ACC112 (cell line): ENCODE results near the gene CHDH.

ENCODE experiments used
- H2AFZ ChIP-seq: fragments of 200-600 bp; sonication (generic); one replicate; pipeline ENCODE4 v1.6.0; 2017; ENCODE audit warnings: antibody characterized with exemption, low read length; ENCODE audit not compliant: unreplicated experiment
- H3K27ac ChIP-seq: fragments of 200-600 bp; sonication (generic); 2 replicates; pipeline ENCODE4 v1.5.1; 2014; ENCODE audit warnings: low read depth, mild to moderate bottlenecking, antibody characterized with exemption, low read length, moderate library complexity
- H3K27me3 ChIP-seq: fragments of 200-600 bp; sonication (generic); 2 replicates; pipeline ENCODE4 v1.6.1; 2014; ENCODE audit warnings: mild to moderate bottlenecking, antibody characterized with exemption, low read length, moderate library complexity, mixed read lengths; ENCODE audit not compliant: insufficient read depth
- H3K36me3 ChIP-seq: fragments of 200-600 bp; sonication (generic); 2 replicates; pipeline ENCODE4 v1.6.1; 2016; ENCODE audit warnings: mild to moderate bottlenecking, antibody characterized with exemption, low read length, moderate library complexity, mixed read lengths; ENCODE audit not compliant: insufficient read depth
- H3K4me1 ChIP-seq: fragments of 200-600 bp; sonication (generic); one replicate; pipeline ENCODE4 v1.6.1; 2016; ENCODE audit warnings: low read length, mixed read lengths; ENCODE audit not compliant: insufficient read depth, unreplicated experiment, control insufficient read depth
- H3K4me3 ChIP-seq: fragments of 200-600 bp; sonication (generic); 2 replicates; pipeline ENCODE4 v1.5.1; 2014; ENCODE audit warnings: mild to moderate bottlenecking, low read depth, low read length
- H3K79me2 ChIP-seq: fragments of 200-600 bp; sonication (generic); one replicate; pipeline ENCODE4 v1.6.0; 2016; ENCODE audit warnings: low read length; ENCODE audit not compliant: control insufficient read depth, unreplicated experiment, insufficient read depth

CHDH gene

DNA sequence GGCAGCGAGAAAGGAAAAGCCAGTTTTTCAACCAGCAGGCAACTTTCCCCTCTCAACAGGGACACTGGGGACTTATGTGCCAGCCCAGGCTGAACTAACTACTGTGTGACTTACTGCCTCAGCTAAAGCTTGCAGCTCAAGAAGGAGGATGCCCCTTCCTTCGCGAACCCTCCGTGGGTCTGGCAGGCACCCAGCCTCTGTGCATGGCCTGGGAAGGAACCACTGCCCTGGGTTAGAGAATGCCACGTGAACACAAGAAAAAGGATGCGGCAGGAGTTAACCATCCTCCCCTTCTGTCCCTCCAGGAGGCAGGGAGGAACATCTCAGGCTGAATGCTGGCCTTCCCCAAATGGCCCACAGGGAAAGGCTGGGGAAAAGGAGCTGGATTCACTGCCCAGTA lies 29.0 kb downstream of the CHDH start:
- no peak overlapping the region for H3K4me3 ChIP-seq
- no peaks in the 10 kb centered on the region for H3K79me2 ChIP-seq
- no peak overlapping the region for H2AFZ ChIP-seq
- no peaks in the 10 kb centered on the region for H3K27me3 ChIP-seq
- no peaks in the 10 kb centered on the region for H3K4me1 ChIP-seq
- H3K27ac ChIP-seq = no peak overlapping the region
- H3K36me3 ChIP-seq = no peaks in the 10 kb centered on the region

DNA sequence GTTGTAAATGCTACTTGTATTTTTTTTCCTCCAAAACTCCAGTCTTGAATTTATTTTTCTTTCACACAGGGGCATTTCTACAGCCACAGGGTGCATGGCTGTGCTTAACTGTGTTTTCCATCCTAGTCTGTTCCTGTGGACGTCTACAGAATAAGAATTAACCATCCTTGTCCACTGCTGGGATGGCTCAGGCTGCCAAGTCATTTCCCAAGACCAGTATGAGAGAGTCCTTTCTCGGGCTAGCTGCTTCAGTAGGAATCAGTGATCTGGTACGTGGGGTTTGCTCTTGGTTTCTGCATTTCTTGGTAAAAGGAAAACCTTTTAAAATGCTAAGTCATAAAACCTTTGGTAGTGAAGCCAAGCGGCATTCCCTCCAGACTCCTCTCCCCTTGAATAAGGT lies 29.8 kb downstream of the CHDH start:
- H3K79me2 ChIP-seq = no peaks in the 10 kb centered on the region
- H3K27me3 ChIP-seq = no peaks in the 10 kb centered on the region
- H3K4me1 ChIP-seq = no peaks in the 10 kb centered on the region
- H3K4me3 ChIP-seq = no peak overlapping the region
- no peaks in the 10 kb centered on the region for H3K36me3 ChIP-seq
- no peak overlapping the region for H3K27ac ChIP-seq
- H2AFZ ChIP-seq = no peak overlapping the region

DNA sequence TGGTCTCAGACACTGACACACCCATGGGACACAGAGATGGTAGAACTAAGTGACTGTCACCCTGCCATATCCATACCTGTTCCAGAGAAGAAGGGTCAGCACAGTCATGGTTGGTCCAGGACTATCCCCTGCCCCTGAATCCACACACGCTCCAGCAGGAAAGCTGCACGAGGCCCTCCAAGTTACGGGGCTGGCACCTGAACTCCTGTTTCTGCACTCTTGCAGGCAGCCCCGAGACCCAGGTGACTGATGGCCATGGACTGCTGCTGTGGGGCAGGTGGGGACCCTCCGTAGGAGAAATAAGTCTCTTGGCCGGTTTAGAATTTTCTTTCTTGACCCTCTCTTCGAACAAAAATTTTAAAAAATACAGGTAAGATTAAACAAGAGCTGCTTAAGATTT lies 30.6 kb downstream of the CHDH start:
- Histone ChIP-seq H3K36me3 (no peaks in the 10 kb centered on the region), H3K27me3 (no peaks in the 10 kb centered on the region), H2AFZ (no peak overlapping the region), H3K27ac (no peak overlapping the region), H3K4me1 (no peaks in the 10 kb centered on the region), H3K79me2 (no peaks in the 10 kb centered on the region), H3K4me3 (no peak overlapping the region)

DNA sequence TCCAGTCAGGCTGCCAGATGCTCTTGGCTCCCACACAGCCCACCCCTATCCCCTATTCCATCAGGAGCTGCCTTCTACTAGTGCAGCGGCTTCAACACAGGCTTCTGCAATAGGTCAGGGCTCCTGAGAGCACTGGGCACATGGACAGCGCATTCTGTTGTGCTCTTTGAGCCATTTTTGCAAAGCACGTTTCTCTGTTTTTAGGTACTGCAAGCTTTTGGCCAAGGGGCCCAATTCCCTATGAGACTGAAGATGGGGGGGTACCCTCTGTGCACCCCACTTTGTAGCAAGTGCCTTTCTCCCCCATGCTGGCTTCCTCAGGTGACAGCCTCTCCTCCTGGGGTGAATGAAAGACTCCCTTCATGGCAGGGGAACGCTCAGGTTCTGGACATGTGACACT lies 31.2 kb downstream of the CHDH start:
- Histone ChIP-seq H3K4me1 (no peaks in the 10 kb centered on the region), H2AFZ (no peak overlapping the region), H3K27me3 (no peaks in the 10 kb centered on the region), H3K4me3 (no peak overlapping the region), H3K79me2 (no peaks in the 10 kb centered on the region), H3K36me3 (no peaks in the 10 kb centered on the region), H3K27ac (no peak overlapping the region)

DNA sequence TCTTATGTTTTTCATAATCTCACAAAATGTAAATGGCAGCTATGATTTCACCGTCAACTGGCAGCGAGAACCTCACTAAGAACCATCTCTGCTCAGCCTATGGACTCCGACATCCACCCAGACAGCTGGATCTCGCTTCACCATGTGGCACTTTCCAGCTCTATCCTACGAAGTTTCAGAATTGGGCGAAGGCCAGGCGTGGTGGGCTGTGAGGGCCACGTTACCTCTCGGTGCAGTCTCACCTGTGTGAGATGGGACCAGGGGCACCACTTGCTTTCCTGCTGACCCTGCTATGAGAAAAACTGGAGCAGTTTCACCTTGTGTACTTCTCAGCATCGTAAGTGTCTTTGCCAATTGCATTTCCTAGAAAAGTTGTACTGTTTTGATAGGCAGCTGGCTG lies 32.3 kb downstream of the CHDH start:
- Histone ChIP-seq H3K79me2 (no peaks in the 10 kb centered on the region), H3K4me3 (no peak overlapping the region), H3K27me3 (no peaks in the 10 kb centered on the region), H3K4me1 (no peaks in the 10 kb centered on the region), H3K27ac (no peak overlapping the region), H2AFZ (no peak overlapping the region), H3K36me3 (no peaks in the 10 kb centered on the region)

DNA sequence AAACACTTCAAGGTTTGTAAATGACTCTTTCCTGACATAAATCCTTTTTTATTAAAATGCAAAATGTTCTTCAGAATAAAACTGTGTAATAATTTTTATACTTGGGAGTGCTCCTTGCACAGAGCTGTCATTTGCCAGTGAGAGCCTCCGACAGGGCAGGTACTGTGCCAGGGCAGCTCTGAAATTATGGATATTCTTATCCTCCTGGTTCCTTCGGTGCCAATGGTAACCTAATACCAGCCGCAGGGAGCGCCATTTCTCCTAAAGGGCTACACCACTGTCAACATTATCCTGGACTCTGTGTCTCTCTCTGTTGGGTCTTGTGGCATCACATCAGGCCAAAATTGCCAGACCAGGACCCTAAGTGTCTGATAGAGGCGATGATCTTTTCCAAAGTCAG lies 33.0 kb downstream of the CHDH start:
- Histone ChIP-seq H3K79me2 (no peaks in the 10 kb centered on the region), H3K4me1 (no peaks in the 10 kb centered on the region), H3K4me3 (no peak overlapping the region), H3K27me3 (no peaks in the 10 kb centered on the region), H3K27ac (no peak overlapping the region), H2AFZ (no peak overlapping the region), H3K36me3 (no peaks in the 10 kb centered on the region)

DNA sequence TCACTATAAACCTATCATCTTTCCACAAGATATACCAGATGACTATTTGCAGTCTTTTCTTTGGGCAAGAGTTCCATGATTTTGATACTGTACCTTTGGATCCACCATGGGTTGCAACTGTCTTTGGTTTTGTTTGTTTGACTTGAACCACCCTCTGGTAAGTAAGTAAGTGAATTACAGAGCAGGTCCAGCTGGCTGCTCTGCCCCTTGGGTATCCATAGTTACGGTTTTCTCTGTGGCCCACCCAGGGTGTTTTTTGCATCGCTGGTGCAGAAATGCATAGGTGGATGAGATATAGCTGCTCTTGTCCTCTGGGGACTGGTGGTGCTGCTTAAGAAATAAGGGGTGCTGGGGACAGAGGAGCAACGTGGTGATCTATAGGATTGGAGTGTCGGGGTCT lies 33.8 kb downstream of the CHDH start:
- no peak overlapping the region for H3K4me3 ChIP-seq
- H2AFZ ChIP-seq = no peak overlapping the region
- H3K36me3 ChIP-seq = no peaks in the 10 kb centered on the region
- H3K27me3 ChIP-seq = no peaks in the 10 kb centered on the region
- H3K79me2 ChIP-seq = no peaks in the 10 kb centered on the region
- H3K27ac ChIP-seq = no peak overlapping the region
- H3K4me1 ChIP-seq = no peaks in the 10 kb centered on the region

DNA sequence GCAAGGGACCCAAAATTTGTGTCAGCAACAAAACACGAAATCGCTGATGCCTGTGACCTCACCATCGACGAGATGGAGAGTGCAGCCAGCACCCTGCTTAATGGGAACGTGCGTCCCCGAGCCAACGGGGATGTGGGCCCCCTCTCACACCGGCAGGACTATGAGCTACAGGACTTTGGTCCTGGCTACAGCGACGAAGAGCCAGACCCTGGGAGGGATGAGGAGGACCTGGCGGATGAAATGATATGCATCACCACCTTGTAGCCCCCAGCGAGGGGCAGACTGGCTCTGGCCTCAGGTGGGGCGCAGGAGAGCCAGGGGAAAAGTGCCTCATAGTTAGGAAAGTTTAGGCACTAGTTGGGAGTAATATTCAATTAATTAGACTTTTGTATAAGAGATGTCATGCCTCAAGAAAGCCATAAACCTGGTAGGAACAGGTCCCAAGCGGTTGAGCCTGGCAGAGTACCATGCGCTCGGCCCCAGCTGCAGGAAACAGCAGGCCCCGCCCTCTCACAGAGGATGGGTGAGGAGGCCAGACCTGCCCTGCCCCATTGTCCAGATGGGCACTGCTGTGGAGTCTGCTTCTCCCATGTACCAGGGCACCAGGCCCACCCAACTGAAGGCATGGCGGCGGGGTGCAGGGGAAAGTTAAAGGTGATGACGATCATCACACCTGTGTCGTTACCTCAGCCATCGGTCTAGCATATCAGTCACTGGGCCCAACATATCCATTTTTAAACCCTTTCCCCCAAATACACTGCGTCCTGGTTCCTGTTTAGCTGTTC lies 34.9 kb downstream of the CHDH start:
- Histone ChIP-seq H2AFZ (no peak overlapping the region), H3K27ac (no peak overlapping the region), H3K36me3 (no peaks in the 10 kb centered on the region), H3K27me3 (no peaks in the 10 kb centered on the region), H3K4me3 (no peak overlapping the region), H3K4me1 (peaks cover under 1% of the 10 kb centered on the region), H3K79me2 (no peaks in the 10 kb centered on the region)

DNA sequence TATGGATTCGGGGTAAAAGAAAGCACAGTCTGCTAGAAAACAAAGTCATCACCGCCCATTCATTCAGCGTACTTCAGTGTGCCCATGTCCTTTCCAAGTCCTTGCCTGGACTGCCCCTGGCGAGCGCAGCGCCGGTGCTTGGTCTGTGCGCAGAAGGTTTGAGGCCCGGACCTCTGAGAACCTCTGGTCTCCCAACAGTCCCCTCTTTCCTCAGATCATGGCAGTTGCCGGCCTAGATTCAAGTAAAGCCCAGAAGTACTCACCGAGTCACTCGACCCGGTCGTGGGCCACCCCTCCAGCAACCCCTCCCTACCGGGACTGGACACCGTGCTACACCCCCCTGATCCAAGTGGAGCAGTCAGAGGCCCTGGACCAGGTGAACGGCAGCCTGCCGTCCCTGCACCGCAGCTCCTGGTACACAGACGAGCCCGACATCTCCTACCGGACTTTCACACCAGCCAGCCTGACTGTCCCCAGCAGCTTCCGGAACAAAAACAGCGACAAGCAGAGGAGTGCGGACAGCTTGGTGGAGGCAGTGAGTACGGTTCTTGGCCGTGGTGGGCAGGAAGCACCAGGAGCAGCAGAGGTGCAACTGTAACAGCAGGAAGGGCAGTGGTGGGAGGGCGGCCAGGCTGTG lies 36.3 kb downstream of the CHDH start:
- H2AFZ ChIP-seq = no peak overlapping the region
- no peak overlapping the region for H3K4me3 ChIP-seq
- H3K27me3 ChIP-seq = no peaks in the 10 kb centered on the region

DNA sequence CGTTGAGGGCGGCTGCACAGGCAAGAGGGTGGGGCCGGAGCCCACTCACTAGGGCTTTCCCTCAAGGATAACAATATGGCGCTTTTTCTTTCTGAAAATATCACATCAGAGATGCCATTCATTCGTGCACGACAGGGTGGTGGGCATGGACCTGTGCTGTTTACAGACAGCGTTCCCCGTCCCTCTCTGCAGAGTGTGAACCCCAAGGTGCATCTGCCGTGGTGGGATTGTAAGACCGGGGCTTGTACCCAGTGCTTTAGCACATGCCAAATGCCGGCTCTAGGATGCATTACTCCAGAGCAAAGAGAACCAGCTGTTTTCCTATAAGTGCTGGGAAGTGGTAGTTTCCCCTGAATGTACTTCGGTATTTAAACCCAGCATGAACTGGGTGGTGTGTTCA lies 37.0 kb downstream of the CHDH start:
- no peak overlapping the region for H3K27ac ChIP-seq
- H3K4me3 ChIP-seq = no peak overlapping the region
- peaks cover 15% of the 10 kb centered on the region for H3K4me1 ChIP-seq
- no peaks in the 10 kb centered on the region for H3K36me3 ChIP-seq
- no peaks in the 10 kb centered on the region for H3K79me2 ChIP-seq
- no peaks in the 10 kb centered on the region for H3K27me3 ChIP-seq
- no peak overlapping the region for H2AFZ ChIP-seq

More for the DNA sequence above, 36.3 kb downstream of the CHDH start:
- H3K79me2 ChIP-seq = no peaks in the 10 kb centered on the region
- H3K36me3 ChIP-seq = no peaks in the 10 kb centered on the region
- H3K4me1 ChIP-seq = peaks cover 10% of the 10 kb centered on the region
- H3K27ac ChIP-seq = no peak overlapping the region

DNA sequence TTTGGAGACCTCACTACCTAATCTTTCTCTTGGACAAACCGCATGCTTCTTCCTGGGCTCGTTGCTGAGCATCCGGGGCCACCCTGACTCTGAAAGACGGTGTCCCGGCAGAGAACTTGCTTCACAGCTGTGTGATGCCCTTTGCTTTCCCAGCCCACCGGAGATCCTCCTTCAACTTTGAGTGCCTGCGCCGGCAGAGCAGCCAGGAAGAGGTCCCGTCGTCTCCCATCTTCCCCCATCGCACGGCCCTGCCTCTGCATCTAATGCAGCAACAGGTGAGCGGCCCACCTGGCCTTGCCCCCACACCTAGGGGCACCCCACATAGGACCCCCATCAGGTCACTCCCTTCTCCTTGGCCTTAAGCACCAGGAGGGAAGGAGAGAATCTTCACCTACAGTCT lies 37.7 kb downstream of the CHDH start:
- Histone ChIP-seq H3K4me1 (peaks cover 15% of the 10 kb centered on the region), H3K27me3 (no peaks in the 10 kb centered on the region), H3K4me3 (no peak overlapping the region), H2AFZ (no peak overlapping the region), H3K27ac (no peak overlapping the region), H3K79me2 (no peaks in the 10 kb centered on the region), H3K36me3 (no peaks in the 10 kb centered on the region)
